Breast epithelium (tissue), 4 donors: ENCODE measurements around the gene AAR2. TPM values are rescaled to one million over a fixed set of nuclear protein-coding genes. Genes with fewer than 3 reads are reported as not detected.

Experiments
- DNase-seq, 2 donors: peaks; one replicate each; pipeline ENCODE4 v3.0.0-alpha.2; 2019; ENCODE audit warnings: low spot score in 2 of 2
- H3K27ac ChIP-seq, 2 donors: fragments of 200-600 bp; sonication (generic) in 1 of 2; one replicate each; pipeline ENCODE4 v1.5.1; 2016 to 2019; ENCODE audit warnings: mild to moderate bottlenecking in 1 of 2
- H3K27me3 ChIP-seq, 2 donors: fragments of 200-600 bp; sonication (generic) in 1 of 2; one replicate each; pipeline versions ENCODE4 v1.5.1 to v1.6.0; 2017 to 2019; ENCODE audit warnings: control low read depth in 1 of 2, mild to moderate bottlenecking in 1 of 2
- H3K36me3 ChIP-seq: fragments of 200-600 bp; one replicate; pipeline ENCODE4 v1.5.1; 2019
- H3K4me1 ChIP-seq, 2 donors: fragments of 200-600 bp; sonication (generic); one replicate each; pipeline ENCODE4 v1.5.1; 2016 to 2019; ENCODE audit warnings: control low read depth in 1 of 2
- H3K4me3 ChIP-seq, 3 donors: fragments of 200-600 bp; sonication (generic); 1 replicate in 2 of 3; 2 replicates in 1 of 3; pipeline ENCODE4 v1.5.1; 2016 to 2019; ENCODE audit warnings: mild to moderate bottlenecking in 3 of 3, moderate library complexity in 2 of 3
- H3K9me3 ChIP-seq, 2 donors: fragments of 200-600 bp; sonication (generic) in 1 of 2; one replicate each; pipeline ENCODE4 v1.5.1; 2016 to 2019; ENCODE audit warnings: control low read depth in 1 of 2
- CTCF ChIP-seq, 3 donors: fragments of 450-650 bp; IDR thresholded peaks; one replicate each; pipeline ENCODE4 v1.5.1; 2016 to 2017; ENCODE audit warnings: antibody characterized with exemption in 3 of 3, mild to moderate bottlenecking in 3 of 3, moderate library complexity in 3 of 3
- POLR2A ChIP-seq: fragments of 450-650 bp; IDR thresholded peaks from one replicate; pipeline ENCODE4 v1.6.1; 2016; ENCODE audit warnings: antibody characterized with exemption, mild to moderate bottlenecking, moderate library complexity
- POLR2AphosphoS5 ChIP-seq, 3 donors: sonication (generic); formaldehyde crosslinking; IDR thresholded peaks; one replicate each; pipeline ENCODE4 v1.6.1; 2017; ENCODE audit warnings: antibody characterized with exemption in 3 of 3
- intact Hi-C: fragments of 100-400 bp; cut with DNase I; formaldehyde crosslinking; loops from one replicate; pipeline ENCODE4 v1.15.1; 2023; ENCODE audit warnings: low total_unique reads
- total RNA-seq, 3 donors: library from RNA; depleted of rRNA; stranded (reverse); fragments of >200 nt; gene quantifications; one replicate each; pipeline ENCODE4 v1.1.0, GENCODE V29; 2016

AAR2 gene
- total RNA-seq, 3 donors from 2014 or later, result 32.1 to 38.5 (median 36.5) TPM

GRCh38 chr20:36238760-36239159 is 2.5 kb downstream of the AAR2 start:
- intact Hi-C loops, result no loop called here
- H3K27ac ChIP-seq, result no peak overlapping the region
- H3K4me3 ChIP-seq, result no peak overlapping the region
- H3K27me3 ChIP-seq, result no peaks in the 10 kb centered on the region
- no peak for DNase-seq
- no peak for TF ChIP-seq POLR2AphosphoS5 (IDR thresholded peaks at IDR 0.05)
- no peak for TF ChIP-seq CTCF (IDR thresholded peaks at IDR 0.05)
- no peaks in the 10 kb centered on the region for H3K9me3 ChIP-seq
- H3K36me3 ChIP-seq, result peaks cover 5% of the 10 kb centered on the region
- H3K4me1 ChIP-seq, result peaks cover 0 to 2% of the 10 kb centered on the region in 2 donors

- Histone ChIP-seq H3K9me3 (no peaks in the 10 kb centered on the region), H3K4me1 (peaks cover 0 to 2% of the 10 kb centered on the region in 2 donors), H3K27ac (no peak overlapping the region), H3K27me3 (no peaks in the 10 kb centered on the region), H3K4me3 (no peak overlapping the region), H3K36me3 (peaks cover 5% of the 10 kb centered on the region)
- TF ChIP-seq CTCF (IDR thresholded peaks at IDR 0.05) (no peak), POLR2A (no peak), POLR2AphosphoS5 (IDR thresholded peaks at IDR 0.05) (no peak)
- intact Hi-C loops, result no loop called here
- DNase-seq, result no peak
These were observed 3.8 kb downstream of the AAR2 start for GRCh38 chr20:36240076-36240475.

- Histone ChIP-seq H3K27me3 (no peaks in the 10 kb centered on the region), H3K4me3 (no peak overlapping the region), H3K36me3 (peaks cover 5% of the 10 kb centered on the region), H3K27ac (no peak overlapping the region), H3K4me1 (no peaks in the 10 kb centered on the region), H3K9me3 (no peaks in the 10 kb centered on the region)
- DNase-seq, result no peak
- intact Hi-C loops, result no loop called here
- TF ChIP-seq POLR2A, result no peak
- TF ChIP-seq CTCF (IDR thresholded peaks at IDR 0.05), result no peak
- TF ChIP-seq POLR2AphosphoS5 (IDR thresholded peaks at IDR 0.05), result no peak
These were observed 5.4 kb downstream of the AAR2 start for GRCh38 chr20:36241678-36242077.

GRCh38 chr20:36243726-36244125 is 7.4 kb downstream of the AAR2 start:
- TF ChIP-seq POLR2AphosphoS5 (IDR thresholded peaks at IDR 0.05) (no peak), CTCF (IDR thresholded peaks at IDR 0.05) (no peak), POLR2A (no peak)
- Histone ChIP-seq H3K4me1 (no peaks in the 10 kb centered on the region), H3K27ac (no peak overlapping the region), H3K4me3 (no peak overlapping the region), H3K27me3 (no peaks in the 10 kb centered on the region), H3K9me3 (no peaks in the 10 kb centered on the region), H3K36me3 (peaks cover 5% of the 10 kb centered on the region)
- intact Hi-C loops, result no loop called here
- no peak for DNase-seq

- Histone ChIP-seq H3K4me1 (no peaks in the 10 kb centered on the region), H3K9me3 (no peaks in the 10 kb centered on the region), H3K4me3 (no peak overlapping the region), H3K27ac (no peak overlapping the region), H3K27me3 (no peaks in the 10 kb centered on the region), H3K36me3 (peaks cover 6% of the 10 kb centered on the region)
- TF ChIP-seq POLR2A (no peak), CTCF (IDR thresholded peaks at IDR 0.05) (no peak), POLR2AphosphoS5 (IDR thresholded peaks at IDR 0.05) (no peak)
- intact Hi-C loops, result no loop called here
- DNase-seq, result no peak
These were observed 10.1 kb downstream of the AAR2 start for GRCh38 chr20:36246401-36246800.
